Measurements from ENCODE around the gene MSLN. TPM values are rescaled to one million over a fixed set of nuclear protein-coding genes. Genes with fewer than 3 reads are reported as not detected.

MSLN gene
- total and polyA plus RNA-seq, 2 donors (not counting 3 experiments of a cell fraction or from before 2014, with no cell fraction given): not detected

GRCh38 chr16:799111-799947 lies 38.8 kb downstream of the MSLN start:
- no peaks in the 10 kb centered on the region for H4K20me1 ChIP-seq (replicated peaks; ENCODE audit: control insufficient read depth, extremely low read depth, insufficient read depth, low read length)
- H3K27me3 ChIP-seq (ENCODE audit: control insufficient read depth in 2 of 2, insufficient read depth in 2 of 2, low read length in 2 of 2): peaks cover 11 to 18% of the 10 kb centered on the region in 2 experiments
- intact Hi-C loops (cut with micrococcal nuclease) (no loop called here), dilution Hi-C loops (cut with MboI; ENCODE audit: extremely low pct_ligation_motif_present, low sequenced_read_pairs) (no loop called here)
- H2AFZ ChIP-seq (ENCODE audit: low read depth, low read length): no peak overlapping the region
- no peak for FAIRE-seq
- H3K27ac ChIP-seq (ENCODE audit: insufficient read depth, low read depth, low read length): no peak overlapping the region
- POLR2A ChIA-PET: no interaction called here
- H3K9ac ChIP-seq (replicated peaks; ENCODE audit: extremely low read depth, insufficient read depth, low read length): no peak overlapping the region
- H3K36me3 ChIP-seq (ENCODE audit: control insufficient read depth in 2 of 2, extremely low read depth in 1 of 2, insufficient read depth in 2 of 2, low read length in 2 of 2): no peaks in the 10 kb centered on the region
- no TSS peak for BruUV-seq (replicated peaks)
- H3K4me2 ChIP-seq (ENCODE audit: insufficient read depth, low read length): no peak overlapping the region
- TF ChIP-seq MAX (IDR thresholded peaks at IDR 0.05; ENCODE audit: insufficient read depth, insufficient read length) (no peak), CTCF (IDR thresholded peaks at IDR 0.05; ENCODE audit: extremely low read depth in 1 of 2, insufficient read depth in 1 of 2, low read depth in 1 of 2, low read length in 2 of 2) (no peak)
- H3K4me3 ChIP-seq (replicated peaks in 1 of 3; ENCODE audit: insufficient read depth in 1 of 3, low read depth in 1 of 3, low read length in 3 of 3): no peak overlapping the region
- H3K4me1 ChIP-seq (ENCODE audit: control insufficient read depth, extremely low read depth, insufficient read depth, low read length): no peaks in the 10 kb centered on the region
- no peaks in the 10 kb centered on the region for H3K79me2 ChIP-seq (ENCODE audit: control insufficient read depth, insufficient read depth, low read length)
- H3K9me1 ChIP-seq (replicated peaks; ENCODE audit: control insufficient read depth, extremely low read depth, insufficient read depth, low read length): no peaks in the 10 kb centered on the region
- CTCF ChIA-PET: no interaction called here
- DNase-seq (ENCODE audit: low read depth, low spot score): no peak
- no peaks in the 10 kb centered on the region for H3K9me3 ChIP-seq (replicated peaks; ENCODE audit: control insufficient read depth, insufficient read depth, low read length)

Measured in endothelial cell of umbilical vein (primary cell).